Glomerular visceral epithelial cell (primary cell): ENCODE measurements around the gene GSTA4.

ENCODE experiments used
- DNase-seq: peaks from one replicate; pipeline ENCODE4 v3.0.0-alpha.2; 2016; ENCODE audit errors: extremely low spot score

GSTA4 gene

GRCh38 chr6:52995089-52995912 is at the start of gene GSTA4:
TSS of gene GSTA4 (minus strand) at chr6:52995284. CDS start at chr6:52994243, 1,041 bp downstream.
- DNase-seq = peak; percentile 99

- DNase-seq = no peak
Measured at GRCh38 chr6:53044572-53044971, 49.5 kb upstream of the GSTA4 start.

- peak; percentile 54 for DNase-seq
Measured at GRCh38 chr6:53044071-53044470, 49.0 kb upstream of the GSTA4 start.

- peak; percentile 52 for DNase-seq
Measured at GRCh38 chr6:53043581-53043980, 48.5 kb upstream of the GSTA4 start.

GRCh38 chr6:53042112-53042511 is 47.0 kb upstream of the GSTA4 start:
- peak; percentile 70 for DNase-seq

GRCh38 chr6:53041356-53041755 is 46.3 kb upstream of the GSTA4 start:
- DNase-seq = no peak

GRCh38 chr6:53038596-53038995 is 43.5 kb upstream of the GSTA4 start:
- no peak for DNase-seq

- DNase-seq = no peak
Measured at GRCh38 chr6:53038141-53038540, 43.1 kb upstream of the GSTA4 start.

GRCh38 chr6:53035549-53036213 is 40.6 kb upstream of the GSTA4 start:
- no peak for DNase-seq

- DNase-seq = no peak
Measured at GRCh38 chr6:53033764-53034163, 38.7 kb upstream of the GSTA4 start.

GRCh38 chr6:53032849-53033248 is 37.8 kb upstream of the GSTA4 start:
- no peak for DNase-seq

- DNase-seq = no peak
Measured at GRCh38 chr6:53031281-53031680, 36.2 kb upstream of the GSTA4 start.

GRCh38 chr6:53029761-53030160 is 34.7 kb upstream of the GSTA4 start:
- DNase-seq = no peak

GRCh38 chr6:53029257-53029656 is 34.2 kb upstream of the GSTA4 start:
- no peak for DNase-seq

- no peak for DNase-seq
Measured at GRCh38 chr6:53028467-53028866, 33.4 kb upstream of the GSTA4 start.

GRCh38 chr6:53027131-53027718 is 32.1 kb upstream of the GSTA4 start:
- no peak for DNase-seq

- DNase-seq = no peak
Measured at GRCh38 chr6:53026526-53026925, 31.4 kb upstream of the GSTA4 start.

- DNase-seq = no peak
Measured at GRCh38 chr6:53023323-53023722, 28.2 kb upstream of the GSTA4 start.

GRCh38 chr6:53020005-53020744 is 25.1 kb upstream of the GSTA4 start:
- no peak for DNase-seq

- DNase-seq = no peak
Measured at GRCh38 chr6:53018446-53018845, 23.4 kb upstream of the GSTA4 start.

GRCh38 chr6:53015486-53015885 is 20.4 kb upstream of the GSTA4 start:
- DNase-seq = no peak

- DNase-seq = no peak
Measured at GRCh38 chr6:53014744-53015143, 19.7 kb upstream of the GSTA4 start.
